NCI-H1694 treated with DMSO at 0.1 percent for 48 hours (cell line): ENCODE results near the gene LGR4.

ENCODE experiments used
- DNase-seq: peaks from one replicate; lab custom pipeline; 2025; lab: John Stamatoyannopoulos, UW

The LGR4 gene

DNA sequence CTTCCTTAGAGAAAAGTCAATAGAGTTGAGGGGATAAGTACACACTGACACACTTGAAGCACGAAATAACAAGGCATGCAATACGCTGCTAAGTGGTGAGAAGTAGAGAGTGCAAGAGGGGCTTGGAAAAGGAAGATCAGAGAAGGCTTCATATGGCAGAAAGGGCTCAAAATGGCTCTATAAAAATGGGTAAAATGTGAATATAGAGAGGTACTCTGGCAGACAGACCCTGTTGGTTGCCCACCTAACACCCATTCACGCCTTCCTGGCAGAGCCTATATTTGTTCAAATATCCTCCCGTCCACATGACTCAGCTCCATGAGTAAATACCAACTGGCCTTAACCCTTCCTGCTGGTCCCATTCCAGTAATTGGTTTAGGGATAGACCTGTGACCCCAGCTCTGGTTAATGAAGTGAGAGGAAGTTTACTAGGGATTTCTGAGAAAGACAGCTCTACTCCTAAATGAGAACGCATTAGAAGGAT lies 70.7 kb downstream of the LGR4 start:
- no peak for DNase-seq

DNA sequence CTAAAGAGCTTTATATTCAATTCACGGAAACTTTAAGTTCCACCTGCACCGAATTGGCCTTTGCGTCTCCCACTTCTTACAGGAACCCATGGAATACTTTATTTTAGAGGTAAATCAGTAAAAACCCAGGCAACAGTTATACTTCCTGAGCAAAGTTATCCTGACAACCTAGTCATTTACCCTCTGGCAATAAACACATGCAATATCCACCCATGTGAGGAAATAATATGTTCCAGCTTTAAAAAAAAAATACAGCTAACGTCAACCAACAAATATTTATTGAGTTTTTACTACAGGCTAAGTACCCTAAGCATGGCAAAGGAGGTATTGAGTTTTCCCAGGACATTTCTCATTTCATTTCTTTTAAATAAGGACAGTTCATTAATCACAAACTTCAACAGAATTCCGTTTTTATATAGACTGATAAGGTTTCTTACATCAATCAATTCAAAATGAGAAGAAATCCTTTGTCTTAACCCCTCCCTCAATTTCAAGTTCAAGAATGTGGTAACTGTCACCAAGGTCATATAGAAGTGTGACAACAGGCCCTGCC lies 71.2 kb downstream of the LGR4 start:
- no peak for DNase-seq

- DNase-seq: peak; percentile 60
Measured at GRCh38 chr11:27398400-27398770, 74.2 kb downstream of the LGR4 start.

DNA sequence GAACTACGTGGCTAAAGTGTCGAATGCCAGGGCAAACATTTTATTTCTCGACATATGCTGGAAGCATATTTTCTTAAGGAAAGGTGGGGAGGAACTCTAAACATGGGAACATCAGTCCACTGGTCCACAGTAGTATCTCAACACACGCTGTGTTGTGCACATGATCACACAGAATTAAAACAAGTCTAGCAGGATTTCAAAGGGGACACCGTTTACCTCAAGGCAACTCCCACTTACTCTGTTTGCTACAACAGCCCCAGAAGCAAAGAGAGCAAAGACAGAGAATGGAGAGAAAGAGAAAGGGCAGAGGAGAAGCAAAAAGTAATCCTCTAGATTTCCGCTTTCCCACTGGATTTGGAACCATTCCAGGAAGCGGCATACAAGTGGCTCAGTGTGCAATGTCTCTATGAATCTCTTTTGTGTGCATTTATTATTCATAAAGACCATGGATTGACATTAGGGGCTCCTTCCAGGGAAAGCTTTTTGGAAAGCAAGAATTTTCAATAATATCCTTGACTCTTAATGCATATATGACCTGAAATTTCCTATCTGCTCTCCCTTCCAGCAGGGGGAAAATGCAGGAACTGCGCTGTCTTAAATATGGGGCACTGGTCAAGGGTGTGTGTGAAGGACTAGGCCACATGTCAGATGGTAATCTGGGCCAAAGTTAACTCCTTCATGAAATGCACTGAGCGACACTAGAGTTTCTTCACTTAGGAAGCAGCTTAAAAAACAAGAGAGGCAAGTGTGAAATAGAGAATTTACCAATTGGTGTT lies 74.8 kb downstream of the LGR4 start:
- DNase-seq: no peak

- DNase-seq: no peak
Measured at GRCh38 chr11:27396259-27396839, 76.2 kb downstream of the LGR4 start.

DNA sequence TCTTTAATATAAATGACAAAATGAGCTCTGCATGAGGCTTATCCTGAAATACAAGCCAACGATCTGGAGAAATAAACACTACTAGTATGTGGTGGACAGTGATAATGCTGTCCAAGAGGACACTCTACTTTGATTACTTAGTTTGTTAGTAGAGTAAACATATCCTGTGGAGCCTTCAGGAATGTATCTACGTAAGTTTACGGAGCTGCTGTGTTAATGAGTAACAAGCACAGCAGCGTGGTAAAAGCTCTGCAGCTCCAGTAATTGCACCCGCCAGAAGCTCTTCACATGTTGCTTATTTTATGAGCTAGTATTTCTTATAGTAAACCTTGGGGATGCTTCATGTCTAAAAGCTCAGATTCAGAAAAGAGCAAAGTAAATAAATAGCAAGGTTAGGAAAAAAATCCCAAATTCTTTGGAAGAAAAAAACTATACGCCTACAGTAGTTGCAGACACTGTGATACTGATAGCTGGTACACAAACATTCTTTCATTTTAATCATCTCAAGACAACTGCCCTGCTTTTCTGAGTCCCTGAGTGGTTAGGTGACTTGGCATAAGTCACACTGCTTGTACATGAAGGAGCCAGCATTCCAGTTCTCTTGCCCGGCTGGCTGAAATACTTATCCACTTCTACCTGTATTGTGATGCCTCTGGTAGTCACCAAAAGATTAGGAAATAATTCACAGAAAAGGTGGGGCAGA lies 76.9 kb downstream of the LGR4 start:
- DNase-seq: no peak

GRCh38 chr11:27394781-27395228 lies 77.8 kb downstream of the LGR4 start:
- no peak for DNase-seq

GRCh38 chr11:27392278-27393114 lies 80.1 kb downstream of the LGR4 start:
- no peak for DNase-seq

DNA sequence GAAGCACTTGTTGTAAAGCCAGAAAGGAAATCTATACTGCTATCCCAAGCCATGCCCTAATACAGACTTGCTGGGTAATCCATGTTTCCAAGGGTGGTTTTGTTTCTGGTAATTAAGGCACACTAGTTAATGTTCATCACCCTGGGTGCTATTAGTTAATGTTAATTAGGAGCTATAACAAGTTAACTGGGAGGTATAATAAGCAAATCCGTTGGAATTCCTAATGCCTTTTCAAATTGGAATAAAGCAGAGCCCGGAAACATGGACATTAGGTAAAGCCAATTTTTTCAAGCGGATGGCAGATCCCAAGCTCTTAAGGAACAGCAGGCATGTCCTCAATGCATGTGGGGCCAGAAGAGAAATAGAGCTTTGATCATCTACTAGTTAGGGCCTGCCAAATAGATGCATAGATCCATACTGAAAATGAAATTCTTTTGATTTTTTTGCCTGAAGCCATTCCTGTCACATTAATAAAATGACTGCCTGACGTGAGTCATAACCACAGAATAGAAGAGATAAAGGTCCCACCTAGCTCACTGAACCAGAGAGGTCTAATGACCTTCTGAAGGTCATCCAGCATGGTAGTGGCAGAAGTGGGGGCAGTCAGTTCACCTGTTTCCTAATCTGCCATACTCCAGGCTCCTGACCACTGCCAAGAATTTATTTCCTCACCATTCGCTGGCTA lies 81.1 kb downstream of the LGR4 start:
- no peak for DNase-seq

- no peak for DNase-seq
Measured at GRCh38 chr11:27390318-27391295, 82.0 kb downstream of the LGR4 start.

DNA sequence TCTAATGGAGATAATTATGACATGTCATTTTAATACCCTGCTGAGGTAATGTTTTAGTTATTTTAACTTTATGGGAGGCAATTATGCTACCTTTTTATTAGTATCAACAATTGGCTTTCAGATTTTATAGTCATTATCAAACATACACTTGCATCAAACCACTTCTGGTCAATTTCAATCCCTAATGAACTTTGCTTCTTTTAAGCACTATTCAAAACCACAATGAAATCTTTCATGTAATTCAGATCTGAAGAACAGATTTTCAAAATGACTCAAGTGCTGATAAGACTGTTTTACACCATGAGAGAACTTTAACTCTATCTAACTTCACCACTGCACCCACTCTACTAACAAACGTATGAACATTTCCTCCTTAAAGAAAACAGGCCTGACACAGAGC lies 83.7 kb downstream of the LGR4 start:
- no peak for DNase-seq

DNA sequence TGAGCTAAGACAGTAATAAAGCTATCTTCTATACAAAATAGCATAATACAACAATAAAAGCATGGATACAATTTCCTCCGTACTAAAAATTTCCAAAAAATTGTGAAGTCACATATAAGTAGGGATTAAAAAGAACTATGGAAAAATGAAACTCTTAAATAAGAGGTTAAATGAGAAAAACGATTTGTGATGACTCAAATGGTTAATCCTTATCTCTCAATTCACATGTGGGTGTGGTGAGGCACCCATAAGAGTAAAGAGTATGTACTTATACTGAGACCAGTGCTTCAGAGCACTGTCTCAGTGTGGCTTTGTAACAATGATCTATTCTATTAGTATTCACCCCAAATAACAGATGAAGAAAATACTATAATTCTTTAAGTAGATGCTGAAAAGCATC lies 84.6 kb downstream of the LGR4 start:
- no peak for DNase-seq

- no peak for DNase-seq
Measured at GRCh38 chr11:27387362-27387761, 85.2 kb downstream of the LGR4 start.

GRCh38 chr11:27386181-27386845 lies 86.3 kb downstream of the LGR4 start:
- no peak for DNase-seq

DNA sequence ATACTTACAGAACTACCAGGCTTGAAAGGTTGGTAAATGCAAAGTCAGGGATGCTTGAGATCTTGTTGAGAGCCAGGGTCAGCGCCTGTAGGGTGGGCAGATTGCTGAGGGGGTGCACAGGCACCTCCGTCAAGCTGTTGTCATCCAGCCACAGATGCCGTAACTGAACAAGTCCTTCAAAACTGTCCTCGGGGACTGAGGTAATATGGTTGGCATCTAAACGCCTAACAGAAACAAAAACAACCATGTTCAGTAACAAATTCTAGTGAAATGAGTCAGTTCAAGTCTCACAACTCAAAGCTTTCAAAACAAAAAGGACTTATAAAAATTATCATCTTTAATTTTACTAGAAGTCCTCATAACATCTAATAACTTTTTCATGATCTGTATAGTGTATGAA lies 87.3 kb downstream of the LGR4 start:
- DNase-seq: peak; percentile 1

DNA sequence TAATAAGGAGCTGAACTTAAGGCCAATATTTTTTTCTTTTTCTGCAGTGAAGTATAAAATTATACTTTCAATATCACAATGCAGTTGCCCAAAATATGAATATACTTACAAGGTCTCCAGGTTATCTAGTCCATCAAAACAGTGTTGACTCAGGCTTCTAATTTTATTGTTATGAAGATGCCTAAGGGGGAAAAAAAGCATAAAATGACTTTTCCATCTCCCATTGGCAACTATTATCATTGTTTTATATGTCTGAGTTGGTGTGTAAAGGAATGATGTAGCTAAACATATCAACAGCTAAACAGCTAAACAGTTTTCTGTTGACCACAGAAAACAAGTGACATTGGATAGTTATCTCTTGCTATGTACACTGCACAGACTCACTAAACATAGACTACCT lies 88.4 kb downstream of the LGR4 start:
- no peak for DNase-seq

- no peak for DNase-seq
Measured at GRCh38 chr11:27383645-27384044, 88.9 kb downstream of the LGR4 start.

- DNase-seq: no peak
Measured at GRCh38 chr11:27381238-27381666, 91.3 kb downstream of the LGR4 start.

- no peak for DNase-seq
Measured at GRCh38 chr11:27380771-27381170, 91.8 kb downstream of the LGR4 start.
